KMS-11 (cell line): ENCODE measurements around the gene FXYD5.

ENCODE experiments used
- H2AFZ ChIP-seq: fragments of 200-600 bp; sonication (generic); 2 replicates; pipeline ENCODE4 v1.6.1; 2016; ENCODE audit warnings: antibody characterized with exemption, mixed run types, low read depth
- H3K27ac ChIP-seq: fragments of 200-600 bp; sonication (generic); 2 replicates; pipeline ENCODE4 v1.6.1; 2016; ENCODE audit warnings: mild to moderate bottlenecking, mixed run types
- H3K27me3 ChIP-seq: fragments of 200-600 bp; sonication (generic); 2 replicates; pipeline ENCODE4 v1.6.1; 2017; ENCODE audit warnings: mild to moderate bottlenecking, low read depth, mixed run types, moderate library complexity; ENCODE audit not compliant: insufficient read depth
- H3K36me3 ChIP-seq: fragments of 200-600 bp; sonication (generic); 2 replicates; pipeline ENCODE4 v1.6.1; 2017; ENCODE audit warnings: mild to moderate bottlenecking, mixed run types; ENCODE audit not compliant: insufficient read depth
- H3K4me1 ChIP-seq: fragments of 200-600 bp; sonication (generic); 2 replicates; pipeline ENCODE4 v1.6.1; 2016; ENCODE audit warnings: mild to moderate bottlenecking, low read depth, mixed run types; ENCODE audit not compliant: poor library complexity, severe bottlenecking
- H3K4me2 ChIP-seq: fragments of 200-600 bp; sonication (generic); 2 replicates; pipeline ENCODE4 v1.7.0; 2016; ENCODE audit warnings: mild to moderate bottlenecking, mixed run types
- H3K4me3 ChIP-seq: fragments of 200-600 bp; sonication (generic); IDR thresholded peaks from 2 replicates; pipeline ENCODE4 v1.6.1; 2017; ENCODE audit warnings: low read depth, low read length, mixed read lengths; ENCODE audit not compliant: insufficient read depth
- H3K79me2 ChIP-seq: fragments of 200-600 bp; sonication (generic); 2 replicates; pipeline ENCODE4 v1.6.1; 2016; ENCODE audit warnings: low read depth, mixed run types; ENCODE audit not compliant: insufficient read depth
- H3K9ac ChIP-seq: fragments of 200-600 bp; sonication (generic); 2 replicates; pipeline ENCODE4 v1.6.1; 2016; ENCODE audit warnings: mild to moderate bottlenecking, mixed run types
- H4K20me1 ChIP-seq: fragments of 200-600 bp; sonication (generic); 2 replicates; pipeline ENCODE4 v1.6.1; 2016; ENCODE audit warnings: mild to moderate bottlenecking, mixed run types; ENCODE audit not compliant: insufficient read depth
- CTCF ChIP-seq: fragments of 200-600 bp; sonication (generic); conservative IDR thresholded peaks from 2 replicates; pipeline ENCODE4 v1.6.1; 2017; ENCODE audit warnings: low read depth, mild to moderate bottlenecking, antibody characterized with exemption, low read length, moderate library complexity, mixed read lengths

The FXYD5 gene

GRCh38 chr19:35211545-35212230, 57.2 kb downstream of the FXYD5 start:
- no peaks in the 10 kb centered on the region for H4K20me1 ChIP-seq
- H3K79me2 ChIP-seq: no peaks in the 10 kb centered on the region
- H3K27me3 ChIP-seq: no peaks in the 10 kb centered on the region
- TF ChIP-seq CTCF: no peak
- peaks cover 77% of the 10 kb centered on the region for H3K4me1 ChIP-seq
- no peak overlapping the region for H3K9ac ChIP-seq
- no peaks in the 10 kb centered on the region for H3K36me3 ChIP-seq
- no peak overlapping the region for H3K4me3 ChIP-seq
- no peak overlapping the region for H3K4me2 ChIP-seq
- no peak overlapping the region for H3K27ac ChIP-seq
- no peak overlapping the region for H2AFZ ChIP-seq

DNA sequence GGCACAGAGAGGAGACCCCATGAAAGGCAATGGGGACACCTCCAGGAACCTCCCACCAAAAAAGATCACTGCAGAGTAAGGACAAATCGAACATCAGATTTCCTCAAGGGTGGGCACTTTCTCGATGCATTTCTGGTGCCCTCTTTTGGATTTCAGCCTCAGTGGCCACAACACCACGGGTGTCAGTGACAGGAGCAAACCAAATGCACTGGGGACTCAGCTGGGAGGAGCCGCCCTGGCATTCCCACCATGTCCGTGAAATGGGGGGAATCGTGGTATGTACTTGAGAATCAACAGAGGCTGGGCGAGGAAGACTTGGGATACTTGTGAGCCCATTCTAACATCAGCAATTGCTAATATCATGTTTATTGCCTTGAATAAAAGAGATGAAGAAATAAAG, 57.7 kb downstream of the FXYD5 start:
- Histone ChIP-seq H3K79me2 (no peaks in the 10 kb centered on the region), H3K36me3 (no peaks in the 10 kb centered on the region), H4K20me1 (no peaks in the 10 kb centered on the region), H3K4me1 (peaks cover 77% of the 10 kb centered on the region), H3K27ac (no peak overlapping the region), H2AFZ (no peak overlapping the region), H3K4me2 (no peak overlapping the region), H3K9ac (no peak overlapping the region), H3K27me3 (no peaks in the 10 kb centered on the region), H3K4me3 (no peak overlapping the region)
- TF ChIP-seq CTCF: no peak

DNA sequence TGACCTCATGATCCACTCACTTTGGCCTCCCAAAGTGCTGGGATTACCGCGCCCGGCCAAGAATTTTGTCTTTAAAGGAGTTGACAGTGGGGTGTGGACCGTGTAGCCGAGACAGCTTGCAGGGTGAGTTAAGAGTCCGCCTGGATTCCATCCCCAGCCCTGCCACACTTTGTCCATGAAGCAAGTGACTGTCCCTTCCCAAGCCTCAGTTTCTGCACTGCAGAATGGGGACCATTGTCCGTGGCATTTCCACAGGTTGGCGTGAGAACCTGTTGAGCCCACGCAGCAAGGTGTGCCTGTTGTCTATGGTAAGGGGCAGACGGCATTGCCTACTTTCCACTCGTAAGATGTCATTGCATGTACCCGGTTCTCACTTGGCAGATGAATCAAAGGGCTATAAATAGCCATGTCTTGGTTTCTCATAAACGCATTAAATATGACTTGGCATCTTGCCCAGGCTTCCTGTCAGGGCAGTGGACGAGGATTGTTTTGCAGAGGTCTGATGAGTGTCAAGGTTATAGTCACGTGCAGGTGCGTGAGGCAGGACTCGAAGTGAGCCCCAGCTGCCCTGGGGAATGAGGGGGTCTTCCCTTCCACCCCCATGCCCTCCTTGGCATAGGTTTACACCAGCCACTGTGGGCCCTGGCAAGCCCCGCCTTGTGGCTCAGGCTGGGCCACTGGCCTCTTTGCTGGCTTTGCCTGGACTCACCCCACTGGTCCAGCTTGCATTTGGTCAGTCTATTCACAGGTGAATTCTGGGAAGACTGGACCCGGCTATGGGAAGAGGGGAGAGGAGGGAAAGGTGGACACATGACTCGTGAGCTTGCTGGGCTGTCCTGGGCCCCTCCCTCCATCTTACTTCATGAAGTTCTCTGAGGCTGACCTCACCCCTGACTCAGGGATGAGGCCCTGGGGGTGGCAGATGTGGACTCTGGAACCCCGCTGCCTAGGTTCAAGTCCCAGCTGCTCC, 59.4 kb downstream of the FXYD5 start:
- peak overlapping the region; percentile 67 for H2AFZ ChIP-seq
- H4K20me1 ChIP-seq: no peaks in the 10 kb centered on the region
- no peak overlapping the region for H3K4me3 ChIP-seq
- TF ChIP-seq CTCF: no peak
- H3K4me1 ChIP-seq: peaks cover 73% of the 10 kb centered on the region
- H3K36me3 ChIP-seq: no peaks in the 10 kb centered on the region
- H3K4me2 ChIP-seq: peak overlapping the region; percentile 77
- no peaks in the 10 kb centered on the region for H3K27me3 ChIP-seq
- no peaks in the 10 kb centered on the region for H3K79me2 ChIP-seq
- peak overlapping the region; percentile 62 for H3K9ac ChIP-seq
- peak overlapping the region; percentile 88 for H3K27ac ChIP-seq

- H4K20me1 ChIP-seq: no peaks in the 10 kb centered on the region
- H3K4me2 ChIP-seq: peak overlapping the region; percentile 77; the same call in 1 of the 2 replicates
- no peak overlapping the region for H3K4me3 ChIP-seq
- no peak overlapping the region for H3K9ac ChIP-seq
- peak overlapping the region; percentile 88 for H3K27ac ChIP-seq
- H3K27me3 ChIP-seq: no peaks in the 10 kb centered on the region
- H3K4me1 ChIP-seq: peaks cover 73% of the 10 kb centered on the region
- H3K79me2 ChIP-seq: no peaks in the 10 kb centered on the region
- H3K36me3 ChIP-seq: no peaks in the 10 kb centered on the region
- no peak for TF ChIP-seq CTCF
- H2AFZ ChIP-seq: no peak overlapping the region
Measured at GRCh38 chr19:35214766-35215422, 60.4 kb downstream of the FXYD5 start.
